ENCODE data around the gene MS4A14. TPM values are rescaled to one million over a fixed set of nuclear protein-coding genes. Genes with fewer than 3 reads are reported as not detected.

The MS4A14 gene
- total RNA-seq (2014; rRNA removed; shearing (Covaris generic); ENCODE audit: low replicate concordance): 0.65 and 1.3 TPM in 2 replicates

- peak within 1 kb of the TSS; percentile 34 for H3K4me3 ChIP-seq (ENCODE audit: low read length)
- peaks cover 26% of the 10 kb centered on the region for H3K4me1 ChIP-seq (ENCODE audit: low read length)
- peak within 1 kb of the TSS; percentile 60 for H3K4me2 ChIP-seq (ENCODE audit: low read depth, low read length, poor library complexity, severe bottlenecking)
- no peaks in the 10 kb centered on the region for H3K36me3 ChIP-seq (ENCODE audit: insufficient read depth, low read length)
- peak within 1 kb of the TSS; percentile 40 for H3K9ac ChIP-seq (ENCODE audit: low read length)
- H4K20me1 ChIP-seq (ENCODE audit: insufficient read depth, low read depth, low read length): no peaks in the 10 kb centered on the region
- H3K9me3 ChIP-seq (ENCODE audit: low read length): no peaks in the 10 kb centered on the region
- H3K27ac ChIP-seq (ENCODE audit: low read length): peak within 1 kb of the TSS; percentile 77
- no peaks in the 10 kb centered on the region for H3K27me3 ChIP-seq (ENCODE audit: low read length)
- H3K79me2 ChIP-seq (ENCODE audit: low read length): no peaks in the 10 kb centered on the region
- peak within 1 kb of the TSS; percentile 33 for H2AFZ ChIP-seq (ENCODE audit: low read length)
- no peaks in the 10 kb centered on the region for H3K9me2 ChIP-seq (replicated peaks; ENCODE audit: insufficient read depth, low read length)
- DNase-seq: no peak
These were observed at the start of gene MS4A14 for GRCh38 chr11:60396382-60396781. Gene MS4A14 (plus strand): TSS chr11:60396459. CDS start chr11:60396579, 120 bp downstream.

GRCh38 chr11:60347084-60347797 lies 49.0 kb upstream of the MS4A14 start:
- H3K36me3 ChIP-seq (ENCODE audit: insufficient read depth, low read length): no peaks in the 10 kb centered on the region
- H4K20me1 ChIP-seq (ENCODE audit: insufficient read depth, low read depth, low read length): no peaks in the 10 kb centered on the region
- no peak overlapping the region for H3K4me3 ChIP-seq (ENCODE audit: low read length)
- no peak overlapping the region for H3K27ac ChIP-seq (ENCODE audit: low read length)
- H3K9me3 ChIP-seq (ENCODE audit: low read length): no peaks in the 10 kb centered on the region
- H3K9ac ChIP-seq (ENCODE audit: low read length): no peak overlapping the region
- no peaks in the 10 kb centered on the region for H3K27me3 ChIP-seq (ENCODE audit: low read length)
- H2AFZ ChIP-seq (ENCODE audit: low read length): no peak overlapping the region
- H3K4me1 ChIP-seq (ENCODE audit: low read length): peaks cover 3% of the 10 kb centered on the region; the same call in 1 of the 2 replicates
- no peak overlapping the region for H3K4me2 ChIP-seq (ENCODE audit: low read depth, low read length, poor library complexity, severe bottlenecking)
- DNase-seq: no peak
- no peaks in the 10 kb centered on the region for H3K9me2 ChIP-seq (replicated peaks; ENCODE audit: insufficient read depth, low read length)
- no peaks in the 10 kb centered on the region for H3K79me2 ChIP-seq (ENCODE audit: low read length)

- H3K27ac ChIP-seq (ENCODE audit: low read length): no peak overlapping the region
- no peaks in the 10 kb centered on the region for H3K9me2 ChIP-seq (replicated peaks; ENCODE audit: insufficient read depth, low read length)
- H3K4me2 ChIP-seq (ENCODE audit: low read depth, low read length, poor library complexity, severe bottlenecking): no peak overlapping the region
- H4K20me1 ChIP-seq (ENCODE audit: insufficient read depth, low read depth, low read length): no peaks in the 10 kb centered on the region
- H3K4me3 ChIP-seq (ENCODE audit: low read length): no peak overlapping the region
- no peaks in the 10 kb centered on the region for H3K9me3 ChIP-seq (ENCODE audit: low read length)
- no peaks in the 10 kb centered on the region for H3K27me3 ChIP-seq (ENCODE audit: low read length)
- no peaks in the 10 kb centered on the region for H3K4me1 ChIP-seq (ENCODE audit: low read length)
- DNase-seq: peak; percentile 68
- H3K79me2 ChIP-seq (ENCODE audit: low read length): no peaks in the 10 kb centered on the region
- H2AFZ ChIP-seq (ENCODE audit: low read length): no peak overlapping the region
- H3K36me3 ChIP-seq (ENCODE audit: insufficient read depth, low read length): no peaks in the 10 kb centered on the region
- no peak overlapping the region for H3K9ac ChIP-seq (ENCODE audit: low read length)
These were observed 48.1 kb upstream of the MS4A14 start for GRCh38 chr11:60348116-60348515.

GRCh38 chr11:60349990-60350389 lies 46.3 kb upstream of the MS4A14 start:
- Histone ChIP-seq H3K36me3 (ENCODE audit: insufficient read depth, low read length) (no peaks in the 10 kb centered on the region), H3K27me3 (ENCODE audit: low read length) (no peaks in the 10 kb centered on the region), H3K27ac (ENCODE audit: low read length) (no peak overlapping the region), H3K9me2 (replicated peaks; ENCODE audit: insufficient read depth, low read length) (no peaks in the 10 kb centered on the region), H3K4me2 (ENCODE audit: low read depth, low read length, poor library complexity, severe bottlenecking) (no peak overlapping the region), H3K9ac (ENCODE audit: low read length) (no peak overlapping the region), H3K9me3 (ENCODE audit: low read length) (no peaks in the 10 kb centered on the region), H3K4me1 (ENCODE audit: low read length) (no peaks in the 10 kb centered on the region), H3K4me3 (ENCODE audit: low read length) (no peak overlapping the region), H2AFZ (ENCODE audit: low read length) (no peak overlapping the region), H4K20me1 (ENCODE audit: insufficient read depth, low read depth, low read length) (no peaks in the 10 kb centered on the region), H3K79me2 (ENCODE audit: low read length) (no peaks in the 10 kb centered on the region)
- DNase-seq: no peak

GRCh38 chr11:60357771-60358170 lies 38.5 kb upstream of the MS4A14 start:
- H4K20me1 ChIP-seq (ENCODE audit: insufficient read depth, low read depth, low read length): no peaks in the 10 kb centered on the region
- DNase-seq: peak; percentile 77
- H3K4me3 ChIP-seq (ENCODE audit: low read length): no peak overlapping the region
- no peak overlapping the region for H3K9ac ChIP-seq (ENCODE audit: low read length)
- 0 out of 2 replicates have a peak overlapping the region, but pooled peaks have one; percentile 9 for H3K27ac ChIP-seq (ENCODE audit: low read length)
- H3K27me3 ChIP-seq (ENCODE audit: low read length): no peaks in the 10 kb centered on the region
- peaks cover 3% of the 10 kb centered on the region; the same call in 1 of the 2 replicates for H3K9me3 ChIP-seq (ENCODE audit: low read length)
- peak overlapping the region; percentile 45 for H3K4me2 ChIP-seq (ENCODE audit: low read depth, low read length, poor library complexity, severe bottlenecking)
- H3K79me2 ChIP-seq (ENCODE audit: low read length): no peaks in the 10 kb centered on the region
- H3K36me3 ChIP-seq (ENCODE audit: insufficient read depth, low read length): no peaks in the 10 kb centered on the region; the same call in 1 of the 2 replicates
- H3K9me2 ChIP-seq (replicated peaks; ENCODE audit: insufficient read depth, low read length): no peaks in the 10 kb centered on the region
- H3K4me1 ChIP-seq (ENCODE audit: low read length): peaks cover 14% of the 10 kb centered on the region
- H2AFZ ChIP-seq (ENCODE audit: low read length): peak overlapping the region; percentile 58; the same call in 1 of the 2 replicates

- no peak for DNase-seq
- H3K9ac ChIP-seq (ENCODE audit: low read length): no peak overlapping the region
- no peak overlapping the region for H2AFZ ChIP-seq (ENCODE audit: low read length)
These were observed 35.6 kb upstream of the MS4A14 start for GRCh38 chr11:60360621-60361020.

GRCh38 chr11:60362241-60362640 lies 34.0 kb upstream of the MS4A14 start:
- DNase-seq: no peak
- no peaks in the 10 kb centered on the region for H3K9me2 ChIP-seq (replicated peaks; ENCODE audit: insufficient read depth, low read length)
- no peaks in the 10 kb centered on the region for H3K79me2 ChIP-seq (ENCODE audit: low read length)
- no peak overlapping the region for H3K27ac ChIP-seq (ENCODE audit: low read length)
- H3K9ac ChIP-seq (ENCODE audit: low read length): no peak overlapping the region
- no peak overlapping the region for H3K4me3 ChIP-seq (ENCODE audit: low read length)
- H3K36me3 ChIP-seq (ENCODE audit: insufficient read depth, low read length): no peaks in the 10 kb centered on the region; the same call in 1 of the 2 replicates
- peaks cover 3% of the 10 kb centered on the region; the same call in 1 of the 2 replicates for H3K9me3 ChIP-seq (ENCODE audit: low read length)
- peaks cover 54% of the 10 kb centered on the region for H3K4me1 ChIP-seq (ENCODE audit: low read length)
- no peak overlapping the region for H3K4me2 ChIP-seq (ENCODE audit: low read depth, low read length, poor library complexity, severe bottlenecking)
- H2AFZ ChIP-seq (ENCODE audit: low read length): no peak overlapping the region
- H3K27me3 ChIP-seq (ENCODE audit: low read length): no peaks in the 10 kb centered on the region
- H4K20me1 ChIP-seq (ENCODE audit: insufficient read depth, low read depth, low read length): no peaks in the 10 kb centered on the region

More at GRCh38 chr11:60360621-60361020, 35.6 kb upstream of the MS4A14 start:
- Histone ChIP-seq H3K27ac (ENCODE audit: low read length) (no peak overlapping the region), H3K9me3 (ENCODE audit: low read length) (peaks cover 3% of the 10 kb centered on the region; the same call in 1 of the 2 replicates), H3K4me2 (ENCODE audit: low read depth, low read length, poor library complexity, severe bottlenecking) (no peak overlapping the region), H3K4me3 (ENCODE audit: low read length) (no peak overlapping the region), H3K36me3 (ENCODE audit: insufficient read depth, low read length) (no peaks in the 10 kb centered on the region; the same call in 1 of the 2 replicates), H3K79me2 (ENCODE audit: low read length) (no peaks in the 10 kb centered on the region), H3K9me2 (replicated peaks; ENCODE audit: insufficient read depth, low read length) (no peaks in the 10 kb centered on the region), H3K4me1 (ENCODE audit: low read length) (peaks cover 42% of the 10 kb centered on the region), H4K20me1 (ENCODE audit: insufficient read depth, low read depth, low read length) (no peaks in the 10 kb centered on the region), H3K27me3 (ENCODE audit: low read length) (no peaks in the 10 kb centered on the region)
